ENCODE results near the gene TMEM59. TPM values are rescaled to one million over a fixed set of nuclear protein-coding genes. Genes with fewer than 3 reads are reported as not detected.

Gene TMEM59
- total RNA-seq, 1 experiment from 2014 or later, result 174 TPM

- H3K4me3 ChIP-seq (ENCODE audit: low read depth in 2 of 2, low read length in 2 of 2), result no peak overlapping the region
- ChIA-PET CTCF (interaction anchor here (0.5 kb wide), 1 partner anchor 11 kb away, joined by 4 read pairs; no protein-coding TSS in a partner anchor), POLR2A (no interaction called here)
- intact Hi-C loops (cut with micrococcal nuclease; ENCODE audit: unreplicated experiment), result no loop called here
- in situ Hi-C loops (cut with HindIII; ENCODE audit: low pct_unique_long_range_greater_than_20kb, low sequenced_read_pairs), result no loop called here
- no peak for DNase-seq (ENCODE audit: low read depth, low spot score)
- TF ChIP-seq CTCF (IDR thresholded peaks at IDR 0.05) (no peak), TCF7L2 (IDR thresholded peaks at IDR 0.05; ENCODE audit: low read depth, low read length) (no peak), SIN3A (IDR thresholded peaks at IDR 0.05; ENCODE audit: borderline replicate concordance, insufficient read depth, low read depth, low read length) (no peak), POLR2AphosphoS5 (IDR thresholded peaks at IDR 0.05; ENCODE audit: low read depth, low read length) (no peak)
- TF ChIP-seq, protein P1, sequence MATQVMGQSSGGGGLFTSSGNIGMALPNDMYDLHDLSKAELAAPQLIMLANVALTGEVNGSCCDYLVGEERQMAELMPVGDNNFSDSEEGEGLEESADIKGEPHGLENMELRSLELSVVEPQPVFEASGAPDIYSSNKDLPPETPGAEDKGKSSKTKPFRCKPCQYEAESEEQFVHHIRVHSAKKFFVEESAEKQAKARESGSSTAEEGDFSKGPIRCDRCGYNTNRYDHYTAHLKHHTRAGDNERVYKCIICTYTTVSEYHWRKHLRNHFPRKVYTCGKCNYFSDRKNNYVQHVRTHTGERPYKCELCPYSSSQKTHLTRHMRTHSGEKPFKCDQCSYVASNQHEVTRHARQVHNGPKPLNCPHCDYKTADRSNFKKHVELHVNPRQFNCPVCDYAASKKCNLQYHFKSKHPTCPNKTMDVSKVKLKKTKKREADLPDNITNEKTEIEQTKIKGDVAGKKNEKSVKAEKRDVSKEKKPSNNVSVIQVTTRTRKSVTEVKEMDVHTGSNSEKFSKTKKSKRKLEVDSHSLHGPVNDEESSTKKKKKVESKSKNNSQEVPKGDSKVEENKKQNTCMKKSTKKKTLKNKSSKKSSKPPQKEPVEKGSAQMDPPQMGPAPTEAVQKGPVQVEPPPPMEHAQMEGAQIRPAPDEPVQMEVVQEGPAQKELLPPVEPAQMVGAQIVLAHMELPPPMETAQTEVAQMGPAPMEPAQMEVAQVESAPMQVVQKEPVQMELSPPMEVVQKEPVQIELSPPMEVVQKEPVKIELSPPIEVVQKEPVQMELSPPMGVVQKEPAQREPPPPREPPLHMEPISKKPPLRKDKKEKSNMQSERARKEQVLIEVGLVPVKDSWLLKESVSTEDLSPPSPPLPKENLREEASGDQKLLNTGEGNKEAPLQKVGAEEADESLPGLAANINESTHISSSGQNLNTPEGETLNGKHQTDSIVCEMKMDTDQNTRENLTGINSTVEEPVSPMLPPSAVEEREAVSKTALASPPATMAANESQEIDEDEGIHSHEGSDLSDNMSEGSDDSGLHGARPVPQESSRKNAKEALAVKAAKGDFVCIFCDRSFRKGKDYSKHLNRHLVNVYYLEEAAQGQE (IDR thresholded peaks at IDR 0.05; ENCODE audit: insufficient read depth in 1 of 2, low read depth in 2 of 2, low read length in 1 of 2), result no peak
- BruUV-seq (replicated peaks), result no TSS peak
- H3K9me3 ChIP-seq (ENCODE audit: control insufficient read depth, insufficient read depth, low read depth, low read length), result no peaks in the 10 kb centered on the region
- no peaks in the 10 kb centered on the region for H3K4me1 ChIP-seq (ENCODE audit: control insufficient read depth, insufficient read depth, low read length)
- ATAC-seq, result no peak
- no peaks in the 10 kb centered on the region for H3K27me3 ChIP-seq (ENCODE audit: control insufficient read depth, insufficient read depth, low read length)
- H3K36me3 ChIP-seq (ENCODE audit: control insufficient read depth, insufficient read depth, low read length), result no peaks in the 10 kb centered on the region
- no peak overlapping the region for H3K27ac ChIP-seq (ENCODE audit: low read length)
These were observed 27.6 kb upstream of the TMEM59 start for GRCh38 chr1:54080598-54081049.

GRCh38 chr1:54077359-54077758 is 24.4 kb upstream of the TMEM59 start:
- in situ Hi-C loops (cut with HindIII; ENCODE audit: low pct_unique_long_range_greater_than_20kb, low sequenced_read_pairs), result no loop called here
- POLR2A ChIA-PET, result no interaction called here

More at GRCh38 chr1:54077359-54077758, 24.4 kb upstream of the TMEM59 start:
- intact Hi-C loops (cut with micrococcal nuclease; ENCODE audit: unreplicated experiment), result no loop called here
- TF ChIP-seq SIN3A (IDR thresholded peaks at IDR 0.05; ENCODE audit: borderline replicate concordance, insufficient read depth, low read depth, low read length) (no peak), CTCF (IDR thresholded peaks at IDR 0.05) (no peak), TCF7L2 (IDR thresholded peaks at IDR 0.05; ENCODE audit: low read depth, low read length) (no peak), POLR2AphosphoS5 (IDR thresholded peaks at IDR 0.05; ENCODE audit: low read depth, low read length) (no peak)
- TF ChIP-seq, protein P1 (IDR thresholded peaks at IDR 0.05; ENCODE audit: insufficient read depth in 1 of 2, low read depth in 2 of 2, low read length in 1 of 2), result no peak
- Histone ChIP-seq H3K36me3 (ENCODE audit: control insufficient read depth, insufficient read depth, low read length) (no peaks in the 10 kb centered on the region), H3K27ac (ENCODE audit: low read length) (no peak overlapping the region), H3K27me3 (ENCODE audit: control insufficient read depth, insufficient read depth, low read length) (no peaks in the 10 kb centered on the region), H3K4me3 (ENCODE audit: low read depth in 2 of 2, low read length in 2 of 2) (no peak overlapping the region), H3K4me1 (ENCODE audit: control insufficient read depth, insufficient read depth, low read length) (no peaks in the 10 kb centered on the region), H3K9me3 (ENCODE audit: control insufficient read depth, insufficient read depth, low read depth, low read length) (no peaks in the 10 kb centered on the region)
- no peak for ATAC-seq
- no peak for DNase-seq (ENCODE audit: low read depth, low spot score)
- BruUV-seq (replicated peaks), result no TSS peak
- CTCF ChIA-PET, result no interaction called here

Measured in Panc1 (cell line).